NCI-H774 (cell line): ENCODE data around the gene RBM6.

Experiments
- DNase-seq: peaks from one replicate; lab custom pipeline; 2025; lab: John Stamatoyannopoulos, UW

Gene RBM6

GRCh38 chr3:50089609-50089945 lies 149.6 kb downstream of the RBM6 start:
- DNase-seq: no peak

- no peak for DNase-seq
These were observed 151.0 kb downstream of the RBM6 start for GRCh38 chr3:50090984-50091383.

GRCh38 chr3:50095352-50095998 lies 155.5 kb downstream of the RBM6 start:
- no peak for DNase-seq

GRCh38 chr3:50100386-50100785 lies 160.4 kb downstream of the RBM6 start:
- no peak for DNase-seq

GRCh38 chr3:50100956-50101845 lies 161.3 kb downstream of the RBM6 start:
- no peak for DNase-seq

GRCh38 chr3:50102558-50102957 lies 162.6 kb downstream of the RBM6 start:
- no peak for DNase-seq

GRCh38 chr3:50111757-50112156 lies 171.8 kb downstream of the RBM6 start:
- DNase-seq: no peak

GRCh38 chr3:50112462-50112861 lies 172.5 kb downstream of the RBM6 start:
- DNase-seq: no peak

GRCh38 chr3:50117120-50117519 lies 177.2 kb downstream of the RBM6 start:
- DNase-seq: no peak

GRCh38 chr3:50118237-50118636 lies 178.3 kb downstream of the RBM6 start:
- DNase-seq: no peak

- no peak for DNase-seq
These were observed 179.8 kb downstream of the RBM6 start for GRCh38 chr3:50119786-50120185.

- DNase-seq: no peak
These were observed 180.6 kb downstream of the RBM6 start for GRCh38 chr3:50120364-50121071.

GRCh38 chr3:50121072-50122032 lies 181.4 kb downstream of the RBM6 start:
- DNase-seq: peak; percentile 32

- DNase-seq: no peak
These were observed 182.1 kb downstream of the RBM6 start for GRCh38 chr3:50122071-50122470.

GRCh38 chr3:50122661-50123391 lies 182.9 kb downstream of the RBM6 start:
- no peak for DNase-seq

GRCh38 chr3:50123394-50124051 lies 183.6 kb downstream of the RBM6 start:
- no peak for DNase-seq

- DNase-seq: no peak
These were observed 184.3 kb downstream of the RBM6 start for GRCh38 chr3:50124052-50124799.

- no peak for DNase-seq
These were observed 184.8 kb downstream of the RBM6 start for GRCh38 chr3:50124800-50125178.

- no peak for DNase-seq
These were observed 185.8 kb downstream of the RBM6 start for GRCh38 chr3:50125541-50126286.
